Adrenal gland (tissue), 5 donors: ENCODE measurements around the gene FAM177B.

Experiments
- POLR2A ChIP-seq, 2 donors: fragments of 450-650 bp; IDR thresholded peaks; one replicate each; pipeline ENCODE4 v1.6.1; 2017; ENCODE audit warnings: antibody characterized with exemption in 2 of 2, mild to moderate bottlenecking in 2 of 2, moderate library complexity in 1 of 2
- TF ChIP-seq, protein P1 (sequence below), 6 experiments: fragments of 450-650 bp in 4 of 6; fragments of 200-600 bp in 2 of 6; sonication (generic) in 1 of 6; IDR thresholded peaks; 1 replicate in 5 of 6; 2 replicates in 1 of 6; pipeline versions ENCODE4 v1.5.1 to v1.8.0; 2016 to 2021; ENCODE audit warnings: antibody characterized with exemption in 6 of 6, mild to moderate bottlenecking in 2 of 6, moderate library complexity in 1 of 6
- donor health status: DM: no; HTN: no; CAD: no.

GRCh38 chr1:222777463-222777862 lies 40.5 kb downstream of the FAM177B start:
- TF ChIP-seq, protein P1, sequence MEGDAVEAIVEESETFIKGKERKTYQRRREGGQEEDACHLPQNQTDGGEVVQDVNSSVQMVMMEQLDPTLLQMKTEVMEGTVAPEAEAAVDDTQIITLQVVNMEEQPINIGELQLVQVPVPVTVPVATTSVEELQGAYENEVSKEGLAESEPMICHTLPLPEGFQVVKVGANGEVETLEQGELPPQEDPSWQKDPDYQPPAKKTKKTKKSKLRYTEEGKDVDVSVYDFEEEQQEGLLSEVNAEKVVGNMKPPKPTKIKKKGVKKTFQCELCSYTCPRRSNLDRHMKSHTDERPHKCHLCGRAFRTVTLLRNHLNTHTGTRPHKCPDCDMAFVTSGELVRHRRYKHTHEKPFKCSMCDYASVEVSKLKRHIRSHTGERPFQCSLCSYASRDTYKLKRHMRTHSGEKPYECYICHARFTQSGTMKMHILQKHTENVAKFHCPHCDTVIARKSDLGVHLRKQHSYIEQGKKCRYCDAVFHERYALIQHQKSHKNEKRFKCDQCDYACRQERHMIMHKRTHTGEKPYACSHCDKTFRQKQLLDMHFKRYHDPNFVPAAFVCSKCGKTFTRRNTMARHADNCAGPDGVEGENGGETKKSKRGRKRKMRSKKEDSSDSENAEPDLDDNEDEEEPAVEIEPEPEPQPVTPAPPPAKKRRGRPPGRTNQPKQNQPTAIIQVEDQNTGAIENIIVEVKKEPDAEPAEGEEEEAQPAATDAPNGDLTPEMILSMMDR (IDR thresholded peaks at IDR 0.05), result no peak
- TF ChIP-seq POLR2A (IDR thresholded peaks at IDR 0.05), result no peak
